ENCODE results near the gene PRR16. TPM values are rescaled to one million over a fixed set of nuclear protein-coding genes. Genes with fewer than 3 reads are reported as not detected.

Gene PRR16
- total and polyA plus RNA-seq, 7 donors: 1.6 to 5.9 (median 5.7) TPM

DNA sequence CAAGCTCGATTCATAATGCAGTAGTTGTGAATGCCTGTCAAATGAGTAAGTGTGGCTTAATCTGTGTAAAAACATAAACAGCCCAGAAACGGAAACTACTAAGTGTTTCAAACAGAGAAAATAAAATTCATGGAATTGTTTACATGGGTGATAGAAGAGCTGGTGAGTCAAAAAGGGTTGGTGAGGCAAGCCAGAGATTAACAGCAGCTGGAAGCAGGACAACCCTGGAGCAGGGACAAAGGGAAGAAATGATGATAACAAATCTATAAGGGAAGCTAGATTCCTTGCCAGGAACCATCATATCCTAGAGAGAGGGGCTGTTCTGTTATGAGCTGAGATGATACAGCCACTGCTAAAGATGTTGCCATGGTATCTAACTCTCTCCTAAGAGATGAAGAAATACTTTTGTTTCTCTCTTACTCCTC, 18.0 kb upstream of the PRR16 start:
- Histone ChIP-seq H3K27ac (peak overlapping the region in 1 of 4 donors; percentile 13), H3K9me3 (no peaks in the 10 kb centered on the region), H3K4me3 (no peak overlapping the region), H3K27me3 (no peaks in the 10 kb centered on the region), H3K36me3 (no peaks in the 10 kb centered on the region), H3K4me1 (peaks cover 0 to 23% (median 4%) of the 10 kb centered on the region in 4 donors)
- intact Hi-C loops (cut with DNase I): no loop called here
- 49 to 59% methylated on average over 2 of the region's 2 CpGs for WGBS, 2 donors
- TF ChIP-seq EP300 (IDR thresholded peaks at IDR 0.05) (no peak), POLR2AphosphoS5 (IDR thresholded peaks at IDR 0.05) (peak in 1 of 4 donors; percentile 31)
- no peak for DNase-seq

DNA sequence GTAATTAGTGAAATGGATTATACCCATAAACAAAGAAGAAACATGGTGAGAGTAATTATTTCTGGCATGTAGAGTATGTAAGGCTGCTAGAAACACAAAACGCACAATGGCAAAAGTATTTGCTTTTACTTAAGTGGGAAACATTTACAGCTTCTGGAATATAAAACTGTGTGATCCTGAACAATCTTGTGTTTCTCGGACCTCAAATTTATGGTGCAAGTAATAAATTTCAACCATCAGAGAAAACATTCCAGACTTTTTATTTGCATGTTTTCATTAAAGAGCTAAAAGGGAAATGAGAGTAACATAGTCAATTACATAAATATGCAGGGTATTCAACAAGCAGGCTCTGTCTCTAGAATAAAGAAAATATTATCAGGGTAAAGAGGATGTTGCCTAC, 17.2 kb upstream of the PRR16 start:
- H3K27me3 ChIP-seq: no peaks in the 10 kb centered on the region
- TF ChIP-seq EP300 (IDR thresholded peaks at IDR 0.05) (no peak), POLR2AphosphoS5 (IDR thresholded peaks at IDR 0.05) (no peak), POLR2A (IDR thresholded peaks at IDR 0.05) (no peak), CTCF (IDR thresholded peaks at IDR 0.05) (no peak)
- H3K36me3 ChIP-seq: no peaks in the 10 kb centered on the region
- intact Hi-C loops (cut with DNase I): no loop called here
- no peak overlapping the region for H3K4me3 ChIP-seq
- H3K4me1 ChIP-seq: peaks cover 0 to 23% (median 4%) of the 10 kb centered on the region in 4 donors
- WGBS, 2 donors: 48 to 58% methylated on average over 2 of the region's 2 CpGs
- DNase-seq: no peak
- H3K9me3 ChIP-seq: no peaks in the 10 kb centered on the region
- H3K27ac ChIP-seq: no peak overlapping the region

DNA sequence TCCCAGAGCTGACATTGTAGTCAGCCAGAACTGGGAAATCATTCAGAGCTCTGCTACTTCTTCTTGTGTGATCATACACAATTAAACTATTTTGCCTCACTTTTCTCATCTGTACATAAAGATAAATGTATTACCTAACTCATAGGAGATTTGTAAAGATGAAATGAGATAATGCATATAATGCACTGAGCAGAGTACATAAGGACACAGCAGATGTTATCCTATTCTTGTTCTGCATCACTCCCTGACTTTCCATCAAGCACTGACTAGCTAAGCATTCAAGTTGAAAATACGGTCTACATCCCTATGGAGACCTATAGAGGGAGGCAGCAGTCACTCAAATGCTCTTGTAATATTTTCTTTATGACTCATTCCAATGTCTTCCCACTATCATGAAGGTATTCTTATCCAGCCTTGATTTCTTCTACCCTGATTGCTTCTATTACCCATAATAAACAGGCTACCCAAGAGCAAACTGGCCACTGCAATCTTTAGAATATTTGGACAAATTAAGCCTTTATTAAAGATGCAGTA, 16.3 kb upstream of the PRR16 start:
- no peak for TF ChIP-seq POLR2AphosphoS5 (IDR thresholded peaks at IDR 0.05)
- no peak for DNase-seq
- 71 to 80% methylated on average over 1 of the region's 1 CpG for WGBS, 2 donors
- Histone ChIP-seq H3K9me3 (no peaks in the 10 kb centered on the region), H3K4me3 (no peak overlapping the region), H3K27me3 (no peaks in the 10 kb centered on the region), H3K27ac (no peak overlapping the region), H3K4me1 (peaks cover 0 to 23% (median 4%) of the 10 kb centered on the region in 4 donors), H3K36me3 (no peaks in the 10 kb centered on the region)
- intact Hi-C loops (cut with DNase I): no loop called here

DNA sequence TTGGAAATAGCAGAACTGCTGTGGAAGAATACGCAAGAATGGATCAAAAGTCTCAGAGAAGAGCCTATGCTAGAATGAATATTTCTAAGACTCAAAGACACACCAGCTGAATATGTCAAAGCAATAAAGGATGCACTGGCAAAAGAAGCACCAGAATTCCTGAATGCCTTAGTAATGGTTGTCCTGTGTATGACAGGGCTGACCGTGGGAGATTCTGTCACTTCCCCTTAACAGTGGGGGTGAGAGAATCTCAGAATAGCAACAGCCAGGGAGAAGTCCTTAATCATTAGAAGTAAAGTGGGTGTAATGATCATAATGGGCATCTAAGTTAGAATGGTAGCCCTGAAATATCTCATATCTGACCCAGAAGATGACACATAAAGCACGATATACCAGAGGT, 14.6 kb upstream of the PRR16 start:
- Histone ChIP-seq H3K36me3 (no peaks in the 10 kb centered on the region), H3K9me3 (no peaks in the 10 kb centered on the region), H3K4me3 (no peak overlapping the region), H3K4me1 (peaks cover 0 to 27% (median 4%) of the 10 kb centered on the region in 4 donors), H3K27me3 (no peaks in the 10 kb centered on the region), H3K27ac (no peak overlapping the region)
- intact Hi-C loops (cut with DNase I): no loop called here
- DNase-seq: no peak
- TF ChIP-seq POLR2AphosphoS5 (IDR thresholded peaks at IDR 0.05) (no peak), CTCF (IDR thresholded peaks at IDR 0.05) (no peak), EP300 (IDR thresholded peaks at IDR 0.05) (no peak), POLR2A (IDR thresholded peaks at IDR 0.05) (no peak)
- WGBS, 2 donors: 88 to 90% methylated on average over 3 of the region's 3 CpGs

- no peaks in the 10 kb centered on the region for H3K36me3 ChIP-seq
- H3K9me3 ChIP-seq: no peaks in the 10 kb centered on the region
- intact Hi-C loops (cut with DNase I): no loop called here
- H3K27ac ChIP-seq: no peak overlapping the region
- no peak overlapping the region for H3K4me3 ChIP-seq
- TF ChIP-seq EP300 (IDR thresholded peaks at IDR 0.05) (no peak), POLR2A (IDR thresholded peaks at IDR 0.05) (no peak), POLR2AphosphoS5 (IDR thresholded peaks at IDR 0.05) (no peak), CTCF (IDR thresholded peaks at IDR 0.05) (no peak)
- no peaks in the 10 kb centered on the region for H3K27me3 ChIP-seq
- no peak for DNase-seq
- 94 to 95% methylated on average over 5 of the region's 5 CpGs for WGBS, 2 donors
- peaks cover 0 to 21% (median 2%) of the 10 kb centered on the region in 4 donors for H3K4me1 ChIP-seq
Measured at GRCh38 chr5:120450910-120451309, 13.2 kb upstream of the PRR16 start.

- TF ChIP-seq POLR2AphosphoS5 (IDR thresholded peaks at IDR 0.05) (no peak), EP300 (IDR thresholded peaks at IDR 0.05) (no peak), POLR2A (IDR thresholded peaks at IDR 0.05) (no peak), CTCF (IDR thresholded peaks at IDR 0.05) (no peak)
- Histone ChIP-seq H3K4me1 (peaks cover 0 to 16% (median 0%) of the 10 kb centered on the region in 4 donors), H3K27me3 (no peaks in the 10 kb centered on the region), H3K27ac (no peak overlapping the region), H3K9me3 (no peaks in the 10 kb centered on the region), H3K4me3 (no peak overlapping the region), H3K36me3 (no peaks in the 10 kb centered on the region)
- intact Hi-C loops (cut with DNase I): no loop called here
- DNase-seq: no peak
- WGBS, 2 donors: 95% methylated on average over 9 of the region's 9 CpGs
Measured at GRCh38 chr5:120451445-120451844, 12.7 kb upstream of the PRR16 start.

All from sigmoid colon (tissue), 7 donors.